Measurements from ENCODE around the gene GNAL. TPM values are rescaled to one million over a fixed set of nuclear protein-coding genes. Genes with fewer than 3 reads are reported as not detected.

GNAL gene
- total and polyA plus RNA-seq, 2 donors from 2014 or later = 1.8 to 9.7 TPM

GRCh38 chr18:11872479-11873136, 183.5 kb downstream of the GNAL start:
- no peaks in the 10 kb centered on the region for H3K4me1 ChIP-seq (ENCODE audit: control insufficient read depth in 2 of 3, insufficient read depth in 2 of 3, low read depth in 1 of 3, low read length in 3 of 3)
- H3K27me3 ChIP-seq (ENCODE audit: control insufficient read depth, insufficient read depth, low read length) = no peaks in the 10 kb centered on the region
- TF ChIP-seq, protein P1, sequence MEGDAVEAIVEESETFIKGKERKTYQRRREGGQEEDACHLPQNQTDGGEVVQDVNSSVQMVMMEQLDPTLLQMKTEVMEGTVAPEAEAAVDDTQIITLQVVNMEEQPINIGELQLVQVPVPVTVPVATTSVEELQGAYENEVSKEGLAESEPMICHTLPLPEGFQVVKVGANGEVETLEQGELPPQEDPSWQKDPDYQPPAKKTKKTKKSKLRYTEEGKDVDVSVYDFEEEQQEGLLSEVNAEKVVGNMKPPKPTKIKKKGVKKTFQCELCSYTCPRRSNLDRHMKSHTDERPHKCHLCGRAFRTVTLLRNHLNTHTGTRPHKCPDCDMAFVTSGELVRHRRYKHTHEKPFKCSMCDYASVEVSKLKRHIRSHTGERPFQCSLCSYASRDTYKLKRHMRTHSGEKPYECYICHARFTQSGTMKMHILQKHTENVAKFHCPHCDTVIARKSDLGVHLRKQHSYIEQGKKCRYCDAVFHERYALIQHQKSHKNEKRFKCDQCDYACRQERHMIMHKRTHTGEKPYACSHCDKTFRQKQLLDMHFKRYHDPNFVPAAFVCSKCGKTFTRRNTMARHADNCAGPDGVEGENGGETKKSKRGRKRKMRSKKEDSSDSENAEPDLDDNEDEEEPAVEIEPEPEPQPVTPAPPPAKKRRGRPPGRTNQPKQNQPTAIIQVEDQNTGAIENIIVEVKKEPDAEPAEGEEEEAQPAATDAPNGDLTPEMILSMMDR (IDR thresholded peaks at IDR 0.05; ENCODE audit: borderline replicate concordance, extremely low read depth, insufficient read depth) = peak; percentile 16
- H3K9ac ChIP-seq (ENCODE audit: low read length in 3 of 3) = no peak overlapping the region
- H3K4me3 ChIP-seq (ENCODE audit: low read length in 3 of 3) = no peak overlapping the region
- peak in 1 of 5 donors; percentile 39 for DNase-seq
- no peak for FAIRE-seq
- no peaks in the 10 kb centered on the region for H3K36me3 ChIP-seq (ENCODE audit: control insufficient read depth in 2 of 3, insufficient read depth in 3 of 3, low read length in 3 of 3)
- intact Hi-C loops (cut with DNase I) = no loop called here
- H3K9me3 ChIP-seq (ENCODE audit: control insufficient read depth in 2 of 3, insufficient read depth in 1 of 3, low read length in 3 of 3) = no peaks in the 10 kb centered on the region
- no peak overlapping the region for H3K27ac ChIP-seq (ENCODE audit: low read depth in 2 of 2, low read length in 2 of 2)

DNA sequence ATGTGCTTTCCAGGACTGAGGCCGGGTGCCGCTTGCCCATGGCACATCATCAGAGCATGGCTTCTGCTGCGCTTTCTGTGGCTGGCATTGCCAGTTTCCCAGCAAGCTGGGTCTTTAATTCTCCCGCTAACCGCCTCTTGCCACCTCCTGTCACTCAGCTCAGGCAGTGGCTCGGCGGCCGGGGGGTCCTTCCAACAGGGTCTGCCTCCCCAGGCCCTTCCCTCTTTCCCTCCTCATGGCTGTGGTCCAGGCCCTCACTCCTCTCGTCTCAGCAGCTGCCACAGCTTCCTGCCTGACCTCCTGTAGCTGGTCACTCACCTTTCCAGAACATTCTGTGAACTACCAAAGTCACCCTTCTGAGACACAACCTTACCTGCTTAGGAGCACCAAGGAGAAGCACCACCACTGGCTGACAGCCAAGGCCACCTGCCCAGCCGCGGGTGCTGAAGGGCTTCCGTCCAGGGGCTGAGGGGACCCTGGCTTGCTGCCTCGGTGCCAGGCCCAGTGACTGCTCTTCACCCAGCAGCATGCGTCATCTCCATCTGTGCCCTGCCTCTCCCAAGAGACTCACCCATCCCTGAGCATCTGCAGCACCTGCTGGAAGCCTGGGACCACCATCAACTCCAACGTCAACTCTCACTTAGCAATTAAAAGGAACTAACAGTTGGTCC, 184.7 kb downstream of the GNAL start:
- H3K9me3 ChIP-seq (ENCODE audit: control insufficient read depth in 2 of 3, insufficient read depth in 1 of 3, low read length in 3 of 3) = no peaks in the 10 kb centered on the region
- no peak for FAIRE-seq
- peaks cover 0 to 2% (median 0%) of the 10 kb centered on the region in 3 donors for H3K36me3 ChIP-seq (ENCODE audit: control insufficient read depth in 2 of 3, insufficient read depth in 3 of 3, low read length in 3 of 3)
- intact Hi-C loops (cut with DNase I) = no loop called here
- H3K4me1 ChIP-seq (ENCODE audit: control insufficient read depth in 2 of 3, insufficient read depth in 2 of 3, low read depth in 1 of 3, low read length in 3 of 3) = no peaks in the 10 kb centered on the region
- no peak for DNase-seq
- H3K27me3 ChIP-seq (ENCODE audit: control insufficient read depth, insufficient read depth, low read length) = no peaks in the 10 kb centered on the region
- no peak overlapping the region for H3K27ac ChIP-seq (ENCODE audit: low read depth in 2 of 2, low read length in 2 of 2)
- no peak overlapping the region for H3K4me3 ChIP-seq (ENCODE audit: low read length in 3 of 3)
- H3K9ac ChIP-seq (ENCODE audit: low read length in 3 of 3) = no peak overlapping the region
- TF ChIP-seq, protein P1 (IDR thresholded peaks at IDR 0.05; ENCODE audit: borderline replicate concordance, extremely low read depth, insufficient read depth) = no peak

DNA sequence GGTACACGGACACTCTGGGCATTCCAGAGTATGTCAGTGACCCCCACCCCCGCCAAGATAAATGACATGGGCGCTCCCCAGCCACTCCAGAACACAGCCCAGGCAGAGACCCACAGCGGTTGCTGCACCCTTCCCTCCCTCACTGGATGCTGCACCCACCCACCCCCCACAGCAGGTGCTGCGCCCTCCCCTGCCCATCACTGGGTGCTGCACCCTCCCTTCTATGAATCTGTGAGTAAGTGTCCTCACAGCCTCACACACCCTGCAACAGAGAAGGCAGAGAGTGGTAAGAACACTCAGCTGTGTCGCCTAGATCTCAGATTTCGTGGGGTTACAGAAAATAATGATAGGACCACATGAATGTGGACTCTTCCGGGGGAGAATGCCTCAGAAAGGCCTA, 185.6 kb downstream of the GNAL start:
- DNase-seq (no peak), FAIRE-seq (no peak)
- TF ChIP-seq, protein P1 (IDR thresholded peaks at IDR 0.05; ENCODE audit: borderline replicate concordance, extremely low read depth, insufficient read depth) = no peak
- Histone ChIP-seq H3K4me1 (ENCODE audit: control insufficient read depth in 2 of 3, insufficient read depth in 2 of 3, low read depth in 1 of 3, low read length in 3 of 3) (no peaks in the 10 kb centered on the region), H3K27me3 (ENCODE audit: control insufficient read depth, insufficient read depth, low read length) (no peaks in the 10 kb centered on the region), H3K9me3 (ENCODE audit: control insufficient read depth in 2 of 3, insufficient read depth in 1 of 3, low read length in 3 of 3) (no peaks in the 10 kb centered on the region), H3K36me3 (ENCODE audit: control insufficient read depth in 2 of 3, insufficient read depth in 3 of 3, low read length in 3 of 3) (peaks cover 0 to 2% (median 0%) of the 10 kb centered on the region in 3 donors), H3K4me3 (ENCODE audit: low read length in 3 of 3) (no peak overlapping the region), H3K27ac (ENCODE audit: low read depth in 2 of 2, low read length in 2 of 2) (no peak overlapping the region), H3K9ac (ENCODE audit: low read length in 3 of 3) (no peak overlapping the region)
- intact Hi-C loops (cut with DNase I) = no loop called here

Measured in kidney (tissue), 14 donors.